Stimulated activated CD8-positive, alpha-beta memory T cell treated with anti-CD3 and anti-CD28 coated beads, Interleukin-7, amount 100 ng/mL, for 24 hours (primary cell): ENCODE measurements around the gene SSC4D.
A peak's percentile ranks its signal among the peaks of the same experiment; 100 is the strongest.
"Not testable (repeated sequence)": the region's sequence is repeated elsewhere in the genome, so short reads cannot be mapped to it uniquely, and the experiment has no call there.

Experiments used
- DNase-seq: peaks from one replicate; pipeline ENCODE4 v3.0.0-alpha.2; 2020; ENCODE audit warnings: low read depth

The SSC4D gene

DNA sequence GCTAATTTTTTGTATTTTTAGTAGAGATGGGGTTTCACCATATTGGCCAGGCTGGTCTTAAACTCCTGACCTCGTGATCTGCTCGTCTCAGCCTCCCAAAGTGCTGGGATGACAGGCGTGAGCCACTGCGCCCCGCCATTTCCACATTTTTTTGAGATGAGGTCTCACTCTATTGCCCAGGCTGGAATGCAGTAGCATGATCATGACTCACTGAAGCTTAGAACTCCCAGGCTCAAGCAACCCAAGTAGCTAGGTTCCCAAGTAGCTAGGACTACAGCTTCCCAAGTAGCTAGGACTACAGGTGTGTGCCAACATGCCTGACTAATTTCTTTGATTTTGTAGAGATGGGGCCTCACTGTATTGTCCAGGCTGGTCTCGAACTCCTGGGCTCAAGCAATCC lies 11.6 kb upstream of the SSC4D start:
- not testable (repeated sequence) for DNase-seq

GRCh38 chr7:76417654-76418310 lies 8.3 kb upstream of the SSC4D start:
- DNase-seq = not testable (repeated sequence)

GRCh38 chr7:76412249-76412648 lies 2.8 kb upstream of the SSC4D start:
- DNase-seq = no peak

DNA sequence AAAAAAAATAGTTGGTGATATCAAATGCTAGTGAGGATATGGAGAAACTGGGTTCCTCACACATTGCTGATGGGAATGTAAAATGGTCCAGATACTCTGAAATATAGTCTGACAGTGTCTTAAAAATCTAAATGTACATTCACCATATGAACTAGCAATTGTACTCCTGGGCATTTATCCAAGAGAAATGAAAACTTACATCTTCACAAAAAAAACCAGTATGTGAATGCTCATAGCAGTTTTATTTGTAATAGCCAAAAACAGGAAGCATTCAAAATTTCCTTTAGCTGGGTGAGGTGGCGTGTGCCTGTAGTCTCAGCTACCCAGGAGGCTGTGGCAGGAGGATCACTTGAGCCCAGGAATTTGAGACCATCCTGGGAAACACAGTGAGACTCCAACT lies 2.1 kb upstream of the SSC4D start:
- DNase-seq = no peak

DNA sequence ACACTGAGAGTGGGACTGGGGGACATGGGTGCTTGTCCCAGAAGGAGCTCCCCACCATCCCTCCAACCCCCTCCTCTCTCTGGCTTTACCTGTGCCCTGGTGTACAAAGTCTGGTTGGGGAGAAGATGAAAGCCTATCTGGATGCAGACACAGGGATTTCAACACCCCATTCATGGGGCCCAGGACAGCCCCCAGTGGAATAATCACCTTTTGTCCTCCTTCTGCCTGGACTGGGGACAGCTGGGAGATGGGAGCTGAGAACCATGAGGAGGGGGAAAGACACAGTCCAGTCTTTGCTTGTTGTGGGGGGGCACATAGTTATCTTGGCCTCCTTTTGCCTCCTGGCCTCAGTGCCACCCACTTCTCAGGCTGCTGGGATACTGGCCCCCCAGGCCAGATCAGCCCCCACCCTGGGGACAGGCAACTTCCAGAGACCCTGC lies 1.4 kb downstream of the SSC4D start:
- DNase-seq = no peak

DNA sequence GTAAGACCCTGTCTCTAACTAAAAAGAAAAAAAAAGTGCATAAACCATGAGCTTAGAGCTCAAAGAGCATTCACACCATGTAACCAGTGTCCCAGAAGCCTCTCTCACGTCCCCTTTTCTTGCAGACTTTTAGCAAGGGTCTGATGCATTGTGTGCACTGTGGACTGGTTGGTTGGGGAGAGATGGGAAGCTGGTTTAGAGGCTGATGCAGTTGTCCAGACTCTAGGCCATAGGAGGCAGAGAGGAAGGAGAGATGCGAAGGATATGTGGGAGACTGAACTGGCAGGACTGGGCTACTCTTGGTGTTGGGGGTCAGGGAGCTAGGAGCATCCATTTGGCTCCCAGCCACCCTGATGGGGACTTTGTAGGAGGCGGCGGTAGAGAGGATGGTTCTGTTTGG lies 1.8 kb downstream of the SSC4D start:
- DNase-seq = no peak

- DNase-seq = no peak
Measured at GRCh38 chr7:76405738-76406137, 3.8 kb downstream of the SSC4D start.

- DNase-seq = no peak
Measured at GRCh38 chr7:76403780-76404494, 5.6 kb downstream of the SSC4D start.

- not testable (repeated sequence) for DNase-seq
Measured at GRCh38 chr7:76403097-76403496, 6.4 kb downstream of the SSC4D start.

- no peak for DNase-seq
Measured at GRCh38 chr7:76400248-76400647, 9.2 kb downstream of the SSC4D start.

DNA sequence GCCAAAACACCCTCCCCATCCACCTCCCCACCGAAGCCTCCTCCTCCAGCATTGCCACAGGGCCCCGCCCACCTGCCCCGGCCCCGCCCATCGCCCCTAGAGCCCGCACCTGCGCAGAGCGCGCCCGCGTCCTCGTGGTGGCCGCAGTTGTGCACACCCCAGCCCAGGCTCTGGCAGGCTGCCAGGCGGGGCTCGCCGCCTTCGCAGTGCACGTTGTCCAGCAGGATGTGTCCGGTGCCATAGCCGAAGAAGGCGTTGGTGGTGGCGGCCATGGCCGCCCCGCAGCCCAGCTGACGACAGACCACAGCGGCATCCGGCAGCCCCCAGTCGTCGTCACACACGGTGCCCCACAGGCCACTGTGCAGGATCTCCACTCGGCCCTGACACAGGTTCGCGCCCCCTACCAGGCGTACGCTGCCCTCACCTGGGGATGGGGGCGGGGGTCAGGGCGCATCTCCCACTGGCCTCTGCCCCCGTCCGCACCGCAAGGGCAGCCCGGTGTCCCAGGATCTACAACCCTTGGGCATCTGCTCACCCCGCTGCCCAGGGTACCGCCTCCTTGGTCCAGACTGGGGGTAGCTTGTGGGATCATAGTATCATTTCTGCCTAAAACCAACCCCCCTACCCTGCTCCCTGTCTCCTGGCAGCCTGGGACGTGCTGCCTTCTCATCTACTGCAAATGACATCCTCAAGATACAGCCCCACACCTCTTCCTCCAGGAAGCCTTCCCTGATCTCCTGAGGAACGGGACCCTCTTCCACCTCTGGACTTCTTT lies 11.9 kb downstream of the SSC4D start:
- peak; percentile 72 for DNase-seq

DNA sequence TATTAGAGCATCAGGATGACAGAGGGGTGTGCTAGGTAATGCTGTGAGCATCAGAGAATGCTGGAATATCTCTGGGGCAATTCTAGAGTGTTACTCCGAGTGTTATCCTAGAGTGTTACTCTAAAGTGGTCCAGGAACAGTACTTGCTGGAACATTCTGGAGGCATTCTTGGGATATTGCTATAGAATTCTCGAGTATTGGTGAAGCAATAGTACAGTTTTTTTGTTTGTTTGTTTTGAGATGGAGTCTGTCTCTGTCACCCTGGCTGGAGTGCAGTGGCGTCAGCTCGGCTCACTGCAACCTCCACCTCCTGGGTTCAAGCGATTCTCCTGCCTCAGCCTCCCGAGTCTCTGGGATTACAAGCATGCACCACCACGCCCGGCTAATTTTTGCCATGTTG lies 12.6 kb downstream of the SSC4D start:
- no peak for DNase-seq

GRCh38 chr7:76395965-76396726 lies 13.4 kb downstream of the SSC4D start:
- DNase-seq = no peak

DNA sequence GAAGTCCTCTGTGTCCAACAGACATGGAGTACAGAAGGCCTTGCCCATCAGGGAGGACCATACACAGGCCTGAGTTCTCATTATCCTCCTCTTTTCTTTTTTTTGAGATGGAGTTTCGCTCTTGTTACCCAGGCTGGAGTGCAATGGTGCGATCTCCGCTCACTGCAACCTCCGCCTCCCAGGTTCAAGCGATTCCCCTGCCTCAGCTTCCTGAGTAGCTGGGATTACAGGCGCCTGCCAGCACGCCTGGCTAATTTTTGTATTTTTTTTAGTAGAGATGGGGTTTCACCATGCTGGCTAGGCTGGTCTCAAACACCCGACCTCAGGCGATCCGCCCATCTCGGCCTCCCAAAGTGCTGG lies 13.9 kb downstream of the SSC4D start:
- DNase-seq = not testable (repeated sequence)

GRCh38 chr7:76394957-76395356 lies 14.5 kb downstream of the SSC4D start:
- no peak for DNase-seq

DNA sequence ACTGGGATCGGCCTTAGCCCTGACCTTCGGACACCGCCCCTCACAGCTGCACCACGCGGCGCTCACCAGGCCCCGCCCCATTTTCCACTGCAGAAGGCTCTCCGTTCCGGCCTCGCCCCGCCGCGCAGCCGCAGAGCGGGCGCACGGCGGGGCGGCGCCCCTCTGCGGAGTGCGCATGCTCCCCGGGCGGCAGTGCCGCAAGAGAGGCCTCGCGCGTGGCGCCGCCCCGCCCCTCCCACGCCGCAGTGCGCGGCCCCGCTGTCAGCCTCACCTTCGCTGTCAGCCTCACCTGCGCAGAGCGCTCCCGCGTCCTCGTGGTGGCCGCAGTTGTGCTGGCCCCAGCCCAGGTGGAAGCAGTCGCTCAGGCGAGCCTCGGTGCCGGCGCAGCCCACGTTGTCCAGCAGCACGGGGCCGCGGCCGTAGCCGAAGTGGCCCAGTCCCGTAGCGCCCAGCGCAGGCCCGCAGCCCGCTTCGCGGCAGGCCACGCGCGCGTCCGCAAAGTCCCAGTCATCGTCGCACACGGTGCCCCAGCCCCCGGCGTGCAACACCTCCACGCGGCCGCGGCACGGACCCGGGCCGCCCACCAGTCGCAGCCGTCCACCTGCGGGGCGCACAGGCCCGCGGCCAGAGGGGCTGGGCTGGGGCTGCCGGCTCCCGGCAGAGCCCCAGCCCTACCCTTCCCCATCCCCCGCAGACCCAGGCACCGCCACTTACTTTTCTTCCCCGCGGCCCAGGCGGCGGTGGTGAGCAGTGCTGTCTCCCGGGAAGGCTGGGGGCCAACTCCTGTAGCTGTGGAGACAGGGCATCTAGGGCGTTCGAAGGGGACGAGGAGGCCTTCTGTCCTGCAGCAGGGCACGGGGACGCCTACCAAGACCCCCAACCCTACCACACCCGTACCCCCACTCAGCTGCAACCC lies 16.1 kb downstream of the SSC4D start:
- peak; percentile 76 for DNase-seq

- no peak for DNase-seq
Measured at GRCh38 chr7:76392531-76393115, 16.9 kb downstream of the SSC4D start.

DNA sequence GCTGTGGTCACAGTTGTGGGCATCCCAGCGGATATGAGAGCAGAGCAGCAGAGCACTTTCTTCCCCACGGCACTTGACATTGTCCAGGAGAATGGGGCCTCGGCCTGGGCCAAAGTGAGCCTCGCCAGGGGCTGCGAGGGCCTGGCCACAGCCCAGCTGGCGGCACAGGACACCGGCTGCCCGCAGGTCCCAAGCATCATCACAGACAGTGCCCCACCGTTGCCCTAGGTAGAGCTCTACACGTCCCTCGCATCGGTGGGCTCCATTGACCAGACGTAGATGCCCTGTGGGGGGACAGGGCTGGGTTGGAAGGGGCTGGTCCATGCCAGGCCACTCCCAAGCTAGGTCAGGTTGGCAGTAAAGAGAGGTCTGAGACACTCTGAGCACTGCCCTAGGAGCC lies 19.4 kb downstream of the SSC4D start:
- no peak for DNase-seq

GRCh38 chr7:76387789-76388188 lies 21.7 kb downstream of the SSC4D start:
- DNase-seq = not testable (repeated sequence)

GRCh38 chr7:76386691-76387260 lies 22.7 kb downstream of the SSC4D start:
- no peak for DNase-seq
